ENCODE measurements around the gene CCL16. TPM values are rescaled to one million over a fixed set of nuclear protein-coding genes. Genes with fewer than 3 reads are reported as not detected.
"Not testable (repeated sequence)": the region's sequence is repeated elsewhere in the genome, so short reads cannot be mapped to it uniquely, and the experiment has no call there.

The CCL16 gene
- total RNA-seq (2014; rRNA removed; shearing (Covaris generic)): not detected in 2 replicates
- polyA plus RNA-seq (2014; cell fraction: nucleus; rRNA removed): not detected in 2 replicates

- no peak for DNase-seq (ENCODE audit: extremely low read depth, low read depth)
These were observed at the start of gene CCL16 for GRCh38 chr17:35981246-35981645. Gene CCL16, minus strand, starts transcription at chr17:35981497. Its CDS starts 77 bp downstream, at chr17:35981420.

- no peak for DNase-seq (ENCODE audit: extremely low read depth, low read depth)
These were observed 49.7 kb upstream of the CCL16 start for GRCh38 chr17:36030956-36031355.

GRCh38 chr17:36027761-36028160 is 46.5 kb upstream of the CCL16 start:
- no peak for DNase-seq (ENCODE audit: extremely low read depth, low read depth)

- no peak for DNase-seq (ENCODE audit: extremely low read depth, low read depth)
These were observed 43.0 kb upstream of the CCL16 start for GRCh38 chr17:36024106-36024869.

GRCh38 chr17:36019423-36019822 is 38.1 kb upstream of the CCL16 start:
- no peak for DNase-seq (ENCODE audit: extremely low read depth, low read depth)

- DNase-seq (ENCODE audit: extremely low read depth, low read depth): no peak
These were observed 36.5 kb upstream of the CCL16 start, which contains the start of gene CCL23 for GRCh38 chr17:36017799-36018198. Gene CCL23, minus strand, starts transcription at chr17:36017972. Its CDS starts 75 bp downstream, at chr17:36017897.

GRCh38 chr17:36016555-36016954 is 35.3 kb upstream of the CCL16 start:
- DNase-seq (ENCODE audit: extremely low read depth, low read depth): no peak

- DNase-seq (ENCODE audit: extremely low read depth, low read depth): not testable (repeated sequence)
These were observed 34.6 kb upstream of the CCL16 start for GRCh38 chr17:36015895-36016294.

- no peak for DNase-seq (ENCODE audit: extremely low read depth, low read depth)
These were observed 33.6 kb upstream of the CCL16 start for GRCh38 chr17:36014946-36015345.

- no peak for DNase-seq (ENCODE audit: extremely low read depth, low read depth)
These were observed 29.9 kb upstream of the CCL16 start for GRCh38 chr17:36011201-36011600.

- DNase-seq (ENCODE audit: extremely low read depth, low read depth): no peak
These were observed 27.8 kb upstream of the CCL16 start for GRCh38 chr17:36008998-36009665.

GRCh38 chr17:36004594-36005108 is 23.4 kb upstream of the CCL16 start:
- no peak for DNase-seq (ENCODE audit: extremely low read depth, low read depth)

- no peak for DNase-seq (ENCODE audit: extremely low read depth, low read depth)
These were observed 21.3 kb upstream of the CCL16 start for GRCh38 chr17:36002631-36003030.

- DNase-seq (ENCODE audit: extremely low read depth, low read depth): no peak
These were observed 20.7 kb upstream of the CCL16 start for GRCh38 chr17:36001862-36002603.

- DNase-seq (ENCODE audit: extremely low read depth, low read depth): no peak
These were observed 19.9 kb upstream of the CCL16 start, which contains the start of gene CCL15 for GRCh38 chr17:36001110-36001771. Gene CCL15, minus strand, starts transcription at chr17:36001553. Its CDS starts 61 bp downstream, at chr17:36001492.

GRCh38 chr17:36000732-36001109 is 19.4 kb upstream of the CCL16 start:
- no peak for DNase-seq (ENCODE audit: extremely low read depth, low read depth)

- DNase-seq (ENCODE audit: extremely low read depth, low read depth): no peak
These were observed 17.5 kb upstream of the CCL16 start for GRCh38 chr17:35998756-35999155.

- no peak for DNase-seq (ENCODE audit: extremely low read depth, low read depth)
These were observed 16.8 kb upstream of the CCL16 start for GRCh38 chr17:35998018-35998545.

GRCh38 chr17:35995346-35995745 is 14.0 kb upstream of the CCL16 start:
- not testable (repeated sequence) for DNase-seq (ENCODE audit: extremely low read depth, low read depth)

GRCh38 chr17:35991075-35991474 is 9.8 kb upstream of the CCL16 start:
- no peak for DNase-seq (ENCODE audit: extremely low read depth, low read depth)
